Suprapubic skin (tissue), 4 donors: ENCODE data around the gene RD3L. TPM values are rescaled to one million over a fixed set of nuclear protein-coding genes. Genes with fewer than 3 reads are reported as not detected.

Experiments
- DNase-seq, 2 donors: peaks; one replicate each; pipeline ENCODE4 v3.0.0-alpha.2; 2019; ENCODE audit warnings: low spot score in 2 of 2
- H3K27ac ChIP-seq: fragments of 200-600 bp; sonication (generic); one replicate; pipeline ENCODE4 v1.5.1; 2019
- H3K27me3 ChIP-seq: fragments of 200-600 bp; sonication (generic); one replicate; pipeline ENCODE4 v1.5.1; 2019
- H3K36me3 ChIP-seq: fragments of 200-600 bp; sonication (generic); one replicate; pipeline ENCODE4 v1.5.1; 2019
- H3K4me1 ChIP-seq: fragments of 200-600 bp; sonication (generic); one replicate; pipeline ENCODE4 v1.5.1; 2019
- H3K4me3 ChIP-seq: fragments of 200-600 bp; sonication (generic); one replicate; pipeline ENCODE4 v1.5.1; 2019; ENCODE audit warnings: mild to moderate bottlenecking
- H3K9me3 ChIP-seq: fragments of 200-600 bp; sonication (generic); one replicate; pipeline ENCODE4 v1.5.1; 2019
- CTCF ChIP-seq, 2 donors: fragments of 200-600 bp in 1 of 2; fragments of 450-650 bp in 1 of 2; sonication (generic) in 1 of 2; IDR thresholded peaks; one replicate each; pipeline ENCODE4 v1.5.1; 2016 to 2019; ENCODE audit warnings: antibody characterized with exemption in 2 of 2, mild to moderate bottlenecking in 1 of 2, moderate library complexity in 1 of 2
- EP300 ChIP-seq: sonication (generic); formaldehyde crosslinking; IDR thresholded peaks from one replicate; pipeline ENCODE4 v1.6.1; 2017; ENCODE audit warnings: antibody characterized with exemption
- POLR2A ChIP-seq, 2 donors: fragments of 450-650 bp; IDR thresholded peaks; one replicate each; pipeline ENCODE4 v1.6.1; 2017; ENCODE audit warnings: antibody characterized with exemption in 2 of 2, mild to moderate bottlenecking in 2 of 2, moderate library complexity in 2 of 2
- POLR2AphosphoS5 ChIP-seq, 3 donors: sonication (generic); formaldehyde crosslinking; IDR thresholded peaks; one replicate each; pipeline ENCODE4 v1.6.1; 2017; ENCODE audit warnings: antibody characterized with exemption in 3 of 3
- WGBS: methylation state at CpG from one replicate; pipeline ENCODE4 v1.1.5; 2018; 5-methylcytosine and 5-hydroxymethylcytosine counted together
- total RNA-seq, 4 donors: library from RNA; depleted of rRNA; stranded (reverse); fragments of >200 nt; gene quantifications; one replicate each; pipeline ENCODE4 v1.1.0, GENCODE V29; 2016

The RD3L gene
- total RNA-seq, 4 donors from 2014 or later = not detected

GRCh38 chr14:103941462-103941861 lies 867 bp downstream of the RD3L start:
- Histone ChIP-seq H3K4me1 (no peaks in the 10 kb centered on the region), H3K36me3 (no peaks in the 10 kb centered on the region), H3K27me3 (peaks cover 22% of the 10 kb centered on the region), H3K27ac (no peak overlapping the region), H3K4me3 (no peak overlapping the region), H3K9me3 (no peaks in the 10 kb centered on the region)
- 77% methylated on average over 7 of the region's 7 CpGs for WGBS
- DNase-seq = no peak
- TF ChIP-seq CTCF (IDR thresholded peaks at IDR 0.05) = no peak
- TF ChIP-seq EP300 = no peak
- no peak for TF ChIP-seq POLR2AphosphoS5 (IDR thresholded peaks at IDR 0.05)
- no peak for TF ChIP-seq POLR2A (IDR thresholded peaks at IDR 0.05)

DNA sequence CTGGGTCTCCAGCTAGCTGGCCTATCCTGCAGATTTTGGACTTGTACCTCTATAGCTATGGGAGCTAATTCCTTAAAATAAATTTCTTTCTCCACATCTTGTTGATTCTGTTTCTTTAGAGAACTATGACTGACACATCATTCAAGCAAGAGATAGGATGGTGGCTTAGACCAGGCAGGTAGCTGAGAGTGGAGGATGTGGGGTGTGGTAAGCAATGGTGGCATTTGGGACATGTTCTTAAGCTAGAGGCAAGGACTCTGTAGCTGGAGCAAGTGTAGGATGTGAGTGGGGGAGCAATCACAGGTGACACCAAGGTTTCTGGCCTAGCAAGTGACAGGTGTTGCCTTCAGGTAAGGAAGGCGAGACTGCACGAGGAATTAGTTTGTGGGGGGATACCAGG lies 7.2 kb downstream of the RD3L start:
- no peaks in the 10 kb centered on the region for H3K4me1 ChIP-seq
- no peak overlapping the region for H3K27ac ChIP-seq
- 74% methylated on average over 2 of the region's 2 CpGs for WGBS
- no peaks in the 10 kb centered on the region for H3K36me3 ChIP-seq
- no peaks in the 10 kb centered on the region for H3K27me3 ChIP-seq
- H3K4me3 ChIP-seq = no peak overlapping the region
- H3K9me3 ChIP-seq = no peaks in the 10 kb centered on the region
- TF ChIP-seq POLR2AphosphoS5 (IDR thresholded peaks at IDR 0.05) (no peak), EP300 (no peak), POLR2A (IDR thresholded peaks at IDR 0.05) (no peak), CTCF (IDR thresholded peaks at IDR 0.05) (no peak)
- DNase-seq = no peak

GRCh38 chr14:103932791-103933490 lies 9.4 kb downstream of the RD3L start:
- H3K36me3 ChIP-seq = no peaks in the 10 kb centered on the region
- WGBS = 71% methylated on average over 11 of the region's 11 CpGs
- peaks cover 8% of the 10 kb centered on the region for H3K27me3 ChIP-seq
- DNase-seq = no peak
- H3K27ac ChIP-seq = no peak overlapping the region
- no peaks in the 10 kb centered on the region for H3K4me1 ChIP-seq
- H3K9me3 ChIP-seq = no peaks in the 10 kb centered on the region
- H3K4me3 ChIP-seq = no peak overlapping the region
- TF ChIP-seq POLR2A (IDR thresholded peaks at IDR 0.05) = no peak
- no peak for TF ChIP-seq CTCF (IDR thresholded peaks at IDR 0.05)
- no peak for TF ChIP-seq POLR2AphosphoS5 (IDR thresholded peaks at IDR 0.05)
- TF ChIP-seq EP300 = no peak

GRCh38 chr14:103931422-103931821 lies 10.9 kb downstream of the RD3L start:
- Histone ChIP-seq H3K4me3 (no peak overlapping the region), H3K36me3 (no peaks in the 10 kb centered on the region), H3K4me1 (no peaks in the 10 kb centered on the region), H3K27ac (no peak overlapping the region), H3K9me3 (no peaks in the 10 kb centered on the region), H3K27me3 (peaks cover 10% of the 10 kb centered on the region)
- TF ChIP-seq POLR2A (IDR thresholded peaks at IDR 0.05) = no peak
- no peak for TF ChIP-seq POLR2AphosphoS5 (IDR thresholded peaks at IDR 0.05)
- TF ChIP-seq EP300 = no peak
- TF ChIP-seq CTCF (IDR thresholded peaks at IDR 0.05) = no peak
- no peak for DNase-seq
- 74% methylated on average over 3 of the region's 3 CpGs for WGBS

GRCh38 chr14:103930051-103930604 lies 12.2 kb downstream of the RD3L start:
- no peaks in the 10 kb centered on the region for H3K36me3 ChIP-seq
- no peaks in the 10 kb centered on the region for H3K4me1 ChIP-seq
- H3K27me3 ChIP-seq = peaks cover 10% of the 10 kb centered on the region
- H3K9me3 ChIP-seq = no peaks in the 10 kb centered on the region
- DNase-seq = no peak
- H3K27ac ChIP-seq = no peak overlapping the region
- WGBS = 82% methylated on average over 14 of the region's 14 CpGs
- no peak overlapping the region for H3K4me3 ChIP-seq
- TF ChIP-seq POLR2A (IDR thresholded peaks at IDR 0.05) (no peak), CTCF (IDR thresholded peaks at IDR 0.05) (no peak), EP300 (no peak), POLR2AphosphoS5 (IDR thresholded peaks at IDR 0.05) (no peak)
